NCI-H510A treated with DMSO at 0.1 percent for 48 hours (cell line): ENCODE results near the gene EGLN1.

Experiments used
- DNase-seq: peaks from one replicate; lab custom pipeline; 2025; lab: John Stamatoyannopoulos, UW

The EGLN1 gene

GRCh38 chr1:231395998-231396390 is 26.1 kb downstream of the EGLN1 start:
- DNase-seq, result no peak

GRCh38 chr1:231395076-231395997 is 26.8 kb downstream of the EGLN1 start:
- no peak for DNase-seq

GRCh38 chr1:231393668-231394067 is 28.4 kb downstream of the EGLN1 start:
- DNase-seq, result no peak

- DNase-seq, result no peak
These were observed 29.5 kb downstream of the EGLN1 start for GRCh38 chr1:231392389-231393131.

- DNase-seq, result no peak
These were observed 32.0 kb downstream of the EGLN1 start for GRCh38 chr1:231390071-231390470.

GRCh38 chr1:231387770-231388669 is 34.1 kb downstream of the EGLN1 start:
- DNase-seq, result no peak

- no peak for DNase-seq
These were observed 35.6 kb downstream of the EGLN1 start for GRCh38 chr1:231386466-231386865.

GRCh38 chr1:231385416-231385748 is 36.7 kb downstream of the EGLN1 start:
- no peak for DNase-seq

- no peak for DNase-seq
These were observed 37.2 kb downstream of the EGLN1 start for GRCh38 chr1:231384696-231385415.

- no peak for DNase-seq
These were observed 38.8 kb downstream of the EGLN1 start for GRCh38 chr1:231383159-231383860.

GRCh38 chr1:231382426-231382825 is 39.7 kb downstream of the EGLN1 start:
- no peak for DNase-seq

GRCh38 chr1:231381729-231382128 is 40.4 kb downstream of the EGLN1 start:
- DNase-seq, result no peak

GRCh38 chr1:231376875-231377549 is 45.1 kb downstream of the EGLN1 start:
- DNase-seq, result no peak

- no peak for DNase-seq
These were observed 46.0 kb downstream of the EGLN1 start for GRCh38 chr1:231376101-231376500.

- DNase-seq, result no peak
These were observed 47.7 kb downstream of the EGLN1 start for GRCh38 chr1:231374394-231374793.

- no peak for DNase-seq
These were observed 49.6 kb downstream of the EGLN1 start for GRCh38 chr1:231372501-231372900.

GRCh38 chr1:231369282-231369681 is 52.8 kb downstream of the EGLN1 start:
- DNase-seq, result no peak

- no peak for DNase-seq
These were observed 57.9 kb downstream of the EGLN1 start for GRCh38 chr1:231364192-231364591.

GRCh38 chr1:231363624-231364023 is 58.5 kb downstream of the EGLN1 start:
- no peak for DNase-seq

GRCh38 chr1:231362325-231362724 is 59.8 kb downstream of the EGLN1 start:
- DNase-seq, result no peak
